Esophagus mucosa (tissue), 1 donor: Measurements from ENCODE around the gene OBI1. TPM values are rescaled to one million over a fixed set of nuclear protein-coding genes. Genes with fewer than 3 reads are reported as not detected.
A peak's percentile ranks its signal among the peaks of the same experiment; 100 is the strongest.
"Not testable (repeated sequence)": the region's sequence is repeated elsewhere in the genome, so short reads cannot be mapped to it uniquely, and the experiment has no call there.

Experiments used
- ATAC-seq: fragments of 200-7000 bp; cut with Tn5 transposase; one replicate; pipeline ENCODE4 v1.9.1; 2020
- total RNA-seq: library from RNA; stranded (reverse); gene quantifications from one replicate; pipeline ENCODE4 v1.2.4, GENCODE V29; 2023
- donor health status: DM: yes; HTN: yes; CAD: no.

OBI1 gene
- total RNA-seq, 1 donor from 2014 or later = 5.2 TPM

GRCh38 chr13:78647109-78647678 lies 11.8 kb downstream of the OBI1 start:
- ATAC-seq = not testable (repeated sequence)

- no peak for ATAC-seq
These were observed 20.7 kb downstream of the OBI1 start for GRCh38 chr13:78638216-78638615.

GRCh38 chr13:78636495-78636894 lies 22.5 kb downstream of the OBI1 start:
- no peak for ATAC-seq

- no peak for ATAC-seq
These were observed 26.0 kb downstream of the OBI1 start for GRCh38 chr13:78632996-78633395.

- no peak for ATAC-seq
These were observed 27.9 kb downstream of the OBI1 start for GRCh38 chr13:78631077-78631476.

- ATAC-seq = no peak
These were observed 28.4 kb downstream of the OBI1 start for GRCh38 chr13:78630511-78630910.

GRCh38 chr13:78625384-78625783 lies 33.6 kb downstream of the OBI1 start:
- ATAC-seq = no peak

- no peak for ATAC-seq
These were observed 35.8 kb downstream of the OBI1 start for GRCh38 chr13:78623132-78623531.

GRCh38 chr13:78620936-78621470 lies 38.0 kb downstream of the OBI1 start:
- no peak for ATAC-seq

- ATAC-seq = no peak
These were observed 40.5 kb downstream of the OBI1 start for GRCh38 chr13:78618411-78618810.

GRCh38 chr13:78611040-78611439 lies 47.9 kb downstream of the OBI1 start:
- ATAC-seq = no peak

GRCh38 chr13:78610381-78610883 lies 48.5 kb downstream of the OBI1 start:
- ATAC-seq = no peak

GRCh38 chr13:78609464-78610205 lies 49.3 kb downstream of the OBI1 start:
- ATAC-seq = peak; percentile 28

GRCh38 chr13:78608688-78609463 lies 50.1 kb downstream of the OBI1 start:
- no peak for ATAC-seq

GRCh38 chr13:78608252-78608687 lies 50.7 kb downstream of the OBI1 start:
- ATAC-seq = no peak

- ATAC-seq = no peak
These were observed 51.3 kb downstream of the OBI1 start for GRCh38 chr13:78607409-78608251.

- ATAC-seq = no peak
These were observed 52.2 kb downstream of the OBI1 start for GRCh38 chr13:78606471-78607408.

- no peak for ATAC-seq
These were observed 54.0 kb downstream of the OBI1 start for GRCh38 chr13:78604782-78605611.

- peak; percentile 75 for ATAC-seq
These were observed 55.6 kb downstream of the OBI1 start, which contains the start of gene POU4F1 for GRCh38 chr13:78603240-78603957. Gene POU4F1, minus strand, starts transcription at chr13:78603552. Its CDS starts 226 bp downstream, at chr13:78603326.
